ENCODE data around the gene MTX1.
A peak's percentile ranks its signal among the peaks of the same experiment; 100 is the strongest.
"Not testable (repeated sequence)": the region's sequence is repeated elsewhere in the genome, so short reads cannot be mapped to it uniquely, and the experiment has no call there.

Gene MTX1

GRCh38 chr1:155189926-155190325 lies 18.6 kb upstream of the MTX1 start:
- not testable (repeated sequence) for DNase-seq

GRCh38 chr1:155191904-155192303 lies 16.6 kb upstream of the MTX1 start:
- no peak for DNase-seq

- peak; percentile 72 for DNase-seq
Observed at GRCh38 chr1:155192346-155193274, 15.9 kb upstream of the MTX1 start.

GRCh38 chr1:155193275-155193990 lies 15.1 kb upstream of the MTX1 start:
- DNase-seq, result peak; percentile 82

GRCh38 chr1:155193991-155194240 lies 14.6 kb upstream of the MTX1 start:
- not testable (repeated sequence) for DNase-seq

GRCh38 chr1:155195201-155196102 lies 13.0 kb upstream of the MTX1 start:
- DNase-seq, result no peak

- DNase-seq, result no peak
Observed at GRCh38 chr1:155196103-155196892, 12.2 kb upstream of the MTX1 start.

GRCh38 chr1:155196893-155197638 lies 11.4 kb upstream of the MTX1 start:
- DNase-seq, result peak; percentile 5

GRCh38 chr1:155197901-155198546 lies 10.5 kb upstream of the MTX1 start:
- DNase-seq, result peak; percentile 5

GRCh38 chr1:155198547-155198906 lies 10.0 kb upstream of the MTX1 start:
- no peak for DNase-seq

GRCh38 chr1:155199792-155200191 lies 8.7 kb upstream of the MTX1 start:
- DNase-seq, result no peak

- DNase-seq, result no peak
Observed at GRCh38 chr1:155200920-155201319, 7.6 kb upstream of the MTX1 start.

GRCh38 chr1:155202198-155202597 lies 6.3 kb upstream of the MTX1 start:
- DNase-seq, result no peak

GRCh38 chr1:155202731-155203515 lies 5.6 kb upstream of the MTX1 start:
- no peak for DNase-seq

GRCh38 chr1:155205035-155205434 lies 3.5 kb upstream of the MTX1 start:
- DNase-seq, result peak; percentile 0

- peak; percentile 0 for DNase-seq
Observed at GRCh38 chr1:155205969-155206593, 2.4 kb upstream of the MTX1 start.

- DNase-seq, result peak; percentile 94
Observed at GRCh38 chr1:155206891-155207805, 1.3 kb upstream of the MTX1 start.

- DNase-seq, result no peak
Observed at GRCh38 chr1:155207806-155208540, 522 bp upstream of the MTX1 start, which contains the start of gene THBS3. Gene THBS3, minus strand, starts transcription at chr1:155207897. Its CDS starts 21 bp downstream, at chr1:155207876.
